Uterus (tissue), 2 donors: ENCODE data around the gene CFAP77.

Experiments
- CTCF ChIP-seq, 4 experiments: fragments of 200-600 bp in 2 of 4; fragments of 450-650 bp in 2 of 4; sonication (generic) in 2 of 4; IDR thresholded peaks; one replicate each; pipeline ENCODE4 v1.5.1; 2016 to 2019; ENCODE audit warnings: antibody characterized with exemption in 4 of 4, mild to moderate bottlenecking in 2 of 4, moderate library complexity in 1 of 4
- POLR2A ChIP-seq, 2 donors: fragments of 450-650 bp; IDR thresholded peaks; one replicate each; pipeline ENCODE4 v1.6.1; 2016; ENCODE audit warnings: antibody characterized with exemption in 2 of 2, mild to moderate bottlenecking in 1 of 2, moderate library complexity in 1 of 2

DNA sequence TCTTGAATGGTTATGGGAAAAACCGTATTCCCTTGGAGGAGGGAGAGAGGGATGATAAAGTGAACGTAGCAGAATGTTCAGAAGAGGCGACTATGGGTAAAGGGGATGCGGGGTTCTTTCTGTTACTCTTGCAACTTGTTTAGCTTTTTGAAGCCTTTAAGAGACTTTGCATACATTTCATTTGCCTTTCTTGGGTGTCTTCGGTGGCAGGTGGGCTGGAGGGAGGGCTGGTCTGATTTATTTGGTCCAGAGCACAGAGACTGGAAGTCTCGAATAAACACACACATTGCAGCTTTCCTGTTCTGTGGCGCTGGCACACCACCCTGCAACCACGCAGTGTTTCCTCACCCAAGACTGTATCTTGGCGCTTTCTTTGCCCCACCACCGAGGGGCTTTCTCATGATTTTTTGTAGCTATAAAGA, 26.5 kb upstream of the CFAP77 start:
- TF ChIP-seq CTCF (IDR thresholded peaks at IDR 0.05), result no peak
- TF ChIP-seq POLR2A (IDR thresholded peaks at IDR 0.05), result no peak
